Stimulated activated CD4-positive, alpha-beta T cell treated with anti-CD3 and anti-CD28 coated beads, Interleukin-15, amount 100 ng/mL, for 48 hours (primary cell): ENCODE data around the gene CDH23.

ENCODE experiments used
- DNase-seq, 2 donors: peaks; one replicate each; pipeline ENCODE4 v3.0.0-alpha.2; 2020; ENCODE audit warnings: low read depth in 2 of 2

CDH23 gene

DNA sequence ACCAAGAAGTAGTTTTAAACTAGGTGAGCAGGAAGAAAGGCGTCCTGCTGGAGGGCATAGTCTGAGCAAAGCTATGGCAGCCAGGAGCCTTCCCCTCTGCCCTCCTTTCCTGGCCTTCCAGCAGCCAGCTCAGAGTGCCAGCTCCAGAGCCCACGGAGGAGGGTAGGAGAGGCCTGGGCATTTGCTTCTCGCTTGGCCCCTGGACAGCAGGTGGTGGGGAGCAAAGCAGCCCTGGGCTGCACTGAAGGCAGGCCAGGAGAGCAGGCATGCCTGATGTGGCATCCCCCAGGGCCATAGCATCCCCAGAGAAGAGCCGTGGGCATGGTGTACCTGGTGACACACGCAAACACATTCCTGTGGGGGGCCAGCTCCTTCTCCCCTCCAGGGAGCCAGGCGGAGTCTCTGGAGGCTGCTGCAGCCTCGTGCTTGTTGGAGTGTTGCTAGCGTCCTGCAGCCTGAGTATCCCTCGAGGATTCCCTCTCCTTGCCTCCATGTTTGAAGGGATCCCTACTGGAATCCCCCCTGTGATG lies 43.9 kb downstream of the CDH23 start:
- DNase-seq, result no peak

DNA sequence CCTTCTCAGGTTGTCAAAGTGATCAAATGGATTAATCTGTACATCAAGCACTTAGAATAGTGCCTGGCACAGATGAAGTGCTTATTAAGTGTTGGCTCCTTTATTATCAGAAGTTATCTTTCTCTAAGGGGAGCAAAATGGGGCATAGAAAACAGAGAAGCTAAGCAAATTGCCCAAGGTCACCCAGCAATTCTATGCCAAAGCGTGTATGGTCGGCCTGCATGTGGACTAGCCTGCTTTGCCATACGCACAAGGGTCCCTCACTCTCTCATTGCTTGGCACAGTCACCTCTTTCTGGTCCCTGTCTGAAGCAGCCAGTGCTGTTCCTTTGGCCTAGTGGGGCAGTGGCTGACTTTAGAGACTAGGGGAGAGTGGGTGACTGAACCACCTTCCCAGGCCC lies 45.3 kb downstream of the CDH23 start:
- no peak for DNase-seq

DNA sequence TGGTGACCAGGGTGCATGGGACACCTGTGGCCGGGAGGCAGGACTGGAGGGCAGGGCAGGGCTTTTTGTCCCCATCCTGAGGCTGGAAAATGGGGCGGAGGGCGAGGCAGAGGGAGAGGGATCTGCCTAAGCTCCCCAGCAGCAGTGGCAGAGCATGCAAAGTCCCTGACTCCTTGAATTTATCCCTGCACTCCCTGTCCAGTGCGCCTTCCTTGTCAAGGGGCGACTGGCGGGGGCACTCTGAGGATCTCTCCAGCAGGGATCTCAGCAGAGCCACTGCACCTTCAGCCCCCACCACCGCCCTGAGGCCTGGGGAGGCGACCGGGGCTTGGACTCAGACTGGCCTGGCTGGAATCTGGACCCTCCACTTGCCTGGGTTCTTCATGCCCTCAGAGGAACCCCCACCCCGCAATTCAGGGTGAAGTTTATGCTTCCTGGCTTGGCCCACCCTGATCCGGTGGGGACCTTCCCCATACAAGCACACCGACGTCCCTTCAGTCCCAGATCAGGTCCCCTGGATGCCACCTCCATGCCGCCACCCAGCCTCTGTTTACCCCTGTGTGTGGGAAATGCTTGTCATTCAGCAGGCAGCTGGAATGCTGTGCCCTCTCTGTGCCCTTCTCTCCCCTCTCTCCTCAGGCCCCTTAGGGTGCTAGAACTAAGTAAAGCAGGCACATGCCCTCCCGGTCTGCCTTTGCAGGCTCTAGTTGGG lies 46.3 kb downstream of the CDH23 start:
- no peak for DNase-seq

DNA sequence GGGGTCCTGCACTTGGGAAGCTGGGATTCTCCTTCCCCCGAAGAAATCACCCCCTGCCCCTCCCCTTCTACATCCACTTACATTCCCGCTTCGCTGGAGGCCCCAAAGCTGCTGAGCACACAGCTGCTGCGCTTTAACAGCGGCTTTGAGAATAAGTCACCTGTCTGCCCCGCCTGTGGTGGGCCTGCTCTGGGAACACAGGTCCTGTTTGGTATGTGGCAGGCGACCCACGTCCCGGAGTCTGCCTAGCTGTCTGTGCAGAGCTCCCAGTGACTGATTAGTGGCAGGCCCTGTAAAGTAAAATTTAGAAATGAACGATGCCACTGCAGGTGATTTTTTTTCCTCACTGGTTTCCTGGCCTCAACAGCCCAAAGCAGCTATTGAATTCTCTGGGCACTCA lies 47.0 kb downstream of the CDH23 start:
- DNase-seq, result no peak

DNA sequence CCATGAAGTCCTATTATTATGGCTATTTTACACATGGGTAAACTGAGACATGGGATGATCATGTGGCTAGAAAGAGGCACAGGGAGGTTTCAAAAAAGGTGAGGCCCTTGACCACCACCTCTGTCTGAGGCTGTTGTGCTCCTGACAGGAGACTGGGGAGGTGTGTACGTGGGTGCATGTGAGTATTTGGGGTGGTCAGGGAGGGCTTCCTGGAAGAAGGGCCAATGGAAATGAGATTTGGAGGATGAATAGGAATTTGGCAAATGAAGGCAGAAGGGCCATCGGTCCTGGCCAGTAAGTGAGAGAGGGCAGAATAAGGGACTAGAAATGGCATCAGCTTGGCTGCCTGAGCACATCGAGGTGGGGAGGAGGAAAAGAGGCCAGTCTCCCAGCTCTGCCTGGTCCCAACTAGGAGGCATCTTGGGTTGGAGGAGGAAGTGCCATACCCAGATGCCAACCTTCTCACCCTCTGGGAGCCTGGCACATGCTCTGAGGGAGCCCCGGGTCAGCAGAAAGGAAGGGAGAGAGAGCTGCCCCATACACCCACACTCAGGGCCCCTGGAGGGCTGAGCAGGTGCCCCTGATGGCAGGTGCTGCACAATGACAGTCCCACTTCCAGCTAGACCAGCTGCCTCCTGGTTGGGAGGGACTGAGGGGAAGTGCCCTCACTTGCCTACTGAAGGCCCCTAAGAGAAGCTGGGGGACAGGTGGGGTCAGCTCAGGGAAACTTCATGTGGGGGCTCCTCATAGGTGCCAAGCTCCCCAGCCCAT lies 47.7 kb downstream of the CDH23 start:
- DNase-seq, result no peak

DNA sequence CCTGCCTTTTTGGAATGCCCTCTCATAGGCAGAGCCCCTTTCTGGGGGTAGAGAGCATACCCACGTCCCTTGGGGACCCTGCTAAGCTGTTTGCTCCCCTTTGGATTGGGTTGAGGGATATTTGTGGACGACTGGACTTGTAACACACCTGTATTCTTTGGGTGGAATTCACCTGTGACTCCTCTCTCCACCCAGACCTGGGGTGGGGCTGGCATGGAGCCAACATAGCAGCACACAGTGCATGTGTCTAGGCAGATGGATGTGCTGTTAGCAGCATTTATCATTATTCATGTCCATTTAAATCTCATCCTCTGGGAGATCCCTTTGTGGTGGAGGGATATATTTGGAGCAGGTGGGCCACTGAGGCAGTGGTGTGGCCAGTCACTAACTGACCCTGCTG lies 51.0 kb downstream of the CDH23 start:
- no peak for DNase-seq

DNA sequence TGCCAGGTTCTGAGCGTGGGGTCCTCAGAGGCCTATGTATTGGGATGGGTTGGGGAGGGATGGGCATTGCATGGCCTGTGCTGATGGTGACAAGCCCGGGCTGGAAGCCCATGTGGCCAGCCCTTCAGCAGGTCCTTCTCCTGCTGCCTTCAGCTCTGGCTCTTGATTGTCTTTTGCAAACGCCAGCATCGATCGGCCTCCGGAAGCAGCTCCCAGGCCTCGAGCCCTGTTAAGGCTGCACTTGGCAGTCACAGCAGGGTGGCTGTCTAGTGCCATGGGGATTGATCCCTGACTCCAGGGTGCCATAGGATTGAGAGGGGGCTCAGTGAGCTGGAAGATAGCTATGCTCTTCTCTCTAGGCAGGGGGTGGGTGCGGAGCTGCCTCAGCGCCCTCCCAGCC lies 51.4 kb downstream of the CDH23 start:
- no peak for DNase-seq

DNA sequence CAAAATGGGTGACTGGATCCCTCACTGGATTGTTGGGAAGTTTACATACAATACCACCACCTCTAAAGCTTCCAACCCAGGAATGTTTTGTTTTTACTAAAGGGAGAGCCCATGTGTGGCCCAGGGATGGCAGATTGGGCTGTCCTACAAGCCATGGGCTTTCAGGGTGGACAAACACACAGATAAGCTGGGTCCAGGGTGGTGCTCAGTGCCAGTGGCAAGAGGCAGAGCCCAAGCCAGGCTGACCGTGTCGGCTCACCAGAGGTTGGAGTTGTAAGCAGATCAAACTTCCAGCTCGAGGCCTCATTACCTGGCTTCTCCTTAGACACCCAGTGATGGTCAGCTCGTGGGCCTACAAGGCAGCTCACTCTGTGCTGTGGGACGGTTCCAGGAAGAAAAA lies 52.3 kb downstream of the CDH23 start:
- no peak for DNase-seq

DNA sequence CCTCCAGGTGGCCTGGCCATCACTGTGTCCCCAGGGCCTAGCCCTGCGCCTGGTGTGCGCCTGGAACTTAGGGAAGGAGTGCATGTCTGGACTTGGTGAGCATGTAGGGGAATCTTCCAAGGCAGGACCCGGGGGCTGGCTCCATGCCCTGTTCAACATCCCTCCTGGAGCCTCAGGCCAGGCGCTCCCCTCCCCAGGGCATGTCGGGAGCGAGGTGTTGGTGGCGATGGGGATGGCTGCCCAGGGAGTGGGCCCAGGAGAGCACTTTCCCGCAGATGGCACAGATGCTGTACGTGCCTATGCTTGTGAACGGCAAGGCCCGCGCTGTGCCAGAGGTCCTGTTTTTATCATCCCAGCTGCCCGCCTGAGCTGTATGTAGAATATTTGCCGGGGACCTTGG lies 55.0 kb downstream of the CDH23 start:
- DNase-seq, result no peak

DNA sequence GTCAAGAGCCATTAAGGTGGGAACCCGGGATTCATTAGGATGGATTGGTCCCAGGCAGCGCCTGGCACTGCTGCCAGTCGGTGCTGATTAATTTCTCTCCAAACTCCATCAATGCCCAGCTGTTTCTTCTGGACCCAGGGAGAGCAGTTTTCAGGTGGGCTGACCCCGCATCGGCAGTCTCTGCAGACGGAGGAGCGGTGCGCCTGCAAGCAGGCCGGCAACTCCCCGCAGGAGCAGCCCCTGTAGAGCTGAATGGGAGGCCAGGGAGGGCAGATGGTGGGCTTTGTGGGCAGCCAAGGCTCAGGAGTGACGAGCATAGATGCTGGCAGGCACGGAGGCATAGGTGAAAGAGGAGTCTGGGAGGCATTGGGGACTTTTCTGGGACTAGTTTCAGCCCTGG lies 56.5 kb downstream of the CDH23 start:
- DNase-seq, result no peak

DNA sequence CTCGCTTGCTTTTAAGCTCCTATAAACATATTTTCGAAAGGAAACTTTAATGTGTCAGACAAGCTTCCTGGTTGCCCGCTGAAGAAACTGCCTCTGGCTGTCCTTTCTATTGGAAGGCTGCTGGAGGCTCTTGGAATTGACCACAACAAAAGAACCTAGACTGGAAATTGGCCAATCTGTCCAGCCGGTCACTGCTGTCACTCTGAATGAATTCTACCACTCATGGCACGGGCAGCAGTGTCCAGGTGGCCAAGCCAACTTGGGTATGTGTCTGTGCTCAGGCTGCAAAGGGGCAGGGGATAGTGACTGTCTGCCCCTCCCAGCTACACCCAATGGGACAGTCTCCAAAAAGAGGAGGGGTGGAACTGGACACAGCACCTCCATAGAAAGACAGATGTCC lies 57.6 kb downstream of the CDH23 start:
- DNase-seq, result no peak

DNA sequence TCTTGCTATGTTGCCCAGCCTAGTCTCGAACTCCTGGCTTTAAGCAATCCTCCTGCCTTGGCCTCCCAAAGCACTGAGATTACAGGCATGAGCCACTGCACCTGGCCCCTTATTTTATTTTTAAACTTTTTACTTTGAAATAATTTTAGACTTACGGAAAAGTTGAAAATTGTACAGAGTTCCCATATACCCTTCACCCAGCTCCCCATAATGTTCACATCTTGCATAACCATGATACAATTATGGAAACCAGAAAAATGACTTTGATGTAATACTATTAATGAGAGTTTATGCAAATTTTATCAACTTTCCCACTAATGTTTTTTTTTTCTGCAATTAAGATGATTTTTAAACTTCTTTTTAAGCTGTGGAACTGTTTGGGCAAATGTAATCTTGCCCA lies 58.3 kb downstream of the CDH23 start:
- no peak for DNase-seq

DNA sequence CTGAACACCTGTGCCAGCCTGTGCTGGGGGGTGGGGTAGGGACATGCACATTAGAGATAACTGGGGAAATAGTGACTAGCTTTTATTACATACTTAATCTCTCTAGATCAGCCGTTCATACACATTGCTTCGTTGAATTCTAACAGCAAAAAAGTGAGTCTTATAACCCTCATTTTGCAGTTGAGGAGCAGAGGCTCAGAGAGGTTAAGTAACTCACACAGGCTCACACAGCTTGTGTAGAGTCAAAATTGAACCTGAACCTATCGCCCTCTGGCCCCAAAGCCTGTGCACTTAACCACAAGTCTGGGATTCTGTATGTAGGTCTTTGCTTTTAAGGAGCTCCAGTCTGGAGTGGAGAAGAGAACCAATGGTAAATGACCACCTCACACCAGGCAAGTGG lies 59.9 kb downstream of the CDH23 start:
- DNase-seq, result no peak

DNA sequence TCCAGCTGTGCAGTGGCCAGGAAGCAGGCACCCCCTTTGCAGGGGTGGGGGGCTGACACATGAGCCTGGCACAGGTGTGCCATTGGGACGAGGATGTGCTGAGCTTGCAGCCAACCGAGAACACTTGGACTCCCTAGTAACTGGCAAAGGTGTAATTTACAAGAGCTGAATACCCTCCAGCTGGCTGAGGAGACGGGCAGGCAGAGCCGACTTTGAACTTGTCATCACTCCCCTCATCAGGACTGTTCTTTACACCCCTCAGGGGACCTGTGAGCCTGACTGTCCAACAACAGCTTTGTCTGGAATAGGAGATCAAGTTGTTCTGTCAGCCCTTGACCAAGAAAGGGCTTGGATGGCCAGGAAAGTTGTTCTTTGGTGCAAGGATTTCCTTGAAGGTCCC lies 61.2 kb downstream of the CDH23 start:
- DNase-seq, result no peak

DNA sequence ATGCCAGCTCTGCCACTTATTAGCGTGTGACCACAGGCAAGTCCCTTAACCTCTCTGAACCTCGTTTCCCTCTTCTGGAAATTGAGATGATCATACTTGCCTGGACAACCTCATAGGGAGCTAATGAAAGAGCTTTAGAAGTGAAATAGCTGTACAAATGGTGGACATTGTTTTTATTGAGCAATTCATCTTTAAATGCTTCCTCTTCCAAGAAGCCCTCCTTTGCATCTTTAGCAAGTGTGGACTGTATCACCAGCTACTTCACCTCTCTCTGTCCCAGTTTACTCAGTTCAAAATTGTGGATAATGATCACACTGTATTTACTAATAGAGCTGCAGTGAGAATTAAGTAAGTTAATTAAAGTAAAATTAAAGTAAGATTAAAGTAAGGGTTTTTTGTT lies 61.7 kb downstream of the CDH23 start:
- DNase-seq, result no peak

DNA sequence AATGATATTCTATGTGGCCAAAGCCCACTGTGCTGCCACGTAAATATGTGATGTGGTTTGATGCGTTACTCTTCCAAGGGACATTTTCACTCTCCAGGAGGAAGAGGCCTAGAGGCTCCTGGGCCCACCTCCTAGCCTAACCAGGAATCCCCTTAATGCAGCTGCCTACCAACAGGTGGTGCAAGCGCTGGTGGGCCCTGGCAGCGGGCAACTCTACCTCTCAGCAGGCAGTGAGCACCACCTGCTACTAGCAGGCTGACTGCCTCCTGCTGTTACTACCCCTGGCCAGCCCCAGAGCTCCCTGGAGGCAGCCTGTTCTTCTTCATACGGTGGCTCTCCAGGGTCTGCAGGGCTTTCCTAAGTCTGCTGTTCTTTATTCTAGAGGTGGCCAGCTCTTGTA lies 62.8 kb downstream of the CDH23 start:
- DNase-seq, result no peak

DNA sequence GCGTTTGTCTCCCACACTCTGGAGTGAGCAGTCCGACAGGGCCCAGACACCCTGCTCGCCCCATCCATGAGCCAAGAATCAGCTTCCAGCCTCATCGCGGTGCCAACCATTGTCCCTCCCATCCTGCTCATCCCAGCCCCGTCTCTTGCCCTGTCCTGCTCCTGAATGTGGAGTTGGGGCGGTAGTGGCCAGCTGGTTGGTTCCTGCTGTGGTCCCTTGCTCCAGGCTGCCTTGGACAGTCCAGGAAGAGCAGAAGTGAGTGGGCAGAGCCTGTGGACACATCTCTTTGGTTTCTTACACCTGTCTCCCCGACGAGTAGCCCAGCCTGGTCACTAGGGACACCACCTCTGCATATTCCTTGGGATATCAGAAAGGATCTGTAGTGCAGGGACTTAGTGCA lies 63.9 kb downstream of the CDH23 start:
- DNase-seq, result no peak

DNA sequence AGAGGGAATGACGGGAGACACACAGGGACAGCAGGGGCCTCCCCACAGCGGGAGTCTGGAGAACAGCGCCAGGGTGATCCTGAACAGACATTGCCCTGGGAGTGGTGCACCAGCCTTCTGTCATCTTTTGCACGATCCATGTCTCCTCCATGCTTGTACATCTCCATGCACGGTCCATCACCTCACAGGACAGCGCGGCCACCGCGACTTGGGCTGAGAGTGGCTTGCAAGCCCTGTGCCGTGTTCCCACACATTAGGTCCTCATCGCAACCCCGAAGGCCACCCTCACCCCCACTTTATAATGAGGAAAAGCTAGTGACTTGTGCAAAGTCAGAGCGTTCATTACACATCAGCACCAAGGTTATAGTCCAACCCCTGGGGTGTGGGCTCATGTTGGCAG lies 64.7 kb downstream of the CDH23 start:
- DNase-seq, result no peak

DNA sequence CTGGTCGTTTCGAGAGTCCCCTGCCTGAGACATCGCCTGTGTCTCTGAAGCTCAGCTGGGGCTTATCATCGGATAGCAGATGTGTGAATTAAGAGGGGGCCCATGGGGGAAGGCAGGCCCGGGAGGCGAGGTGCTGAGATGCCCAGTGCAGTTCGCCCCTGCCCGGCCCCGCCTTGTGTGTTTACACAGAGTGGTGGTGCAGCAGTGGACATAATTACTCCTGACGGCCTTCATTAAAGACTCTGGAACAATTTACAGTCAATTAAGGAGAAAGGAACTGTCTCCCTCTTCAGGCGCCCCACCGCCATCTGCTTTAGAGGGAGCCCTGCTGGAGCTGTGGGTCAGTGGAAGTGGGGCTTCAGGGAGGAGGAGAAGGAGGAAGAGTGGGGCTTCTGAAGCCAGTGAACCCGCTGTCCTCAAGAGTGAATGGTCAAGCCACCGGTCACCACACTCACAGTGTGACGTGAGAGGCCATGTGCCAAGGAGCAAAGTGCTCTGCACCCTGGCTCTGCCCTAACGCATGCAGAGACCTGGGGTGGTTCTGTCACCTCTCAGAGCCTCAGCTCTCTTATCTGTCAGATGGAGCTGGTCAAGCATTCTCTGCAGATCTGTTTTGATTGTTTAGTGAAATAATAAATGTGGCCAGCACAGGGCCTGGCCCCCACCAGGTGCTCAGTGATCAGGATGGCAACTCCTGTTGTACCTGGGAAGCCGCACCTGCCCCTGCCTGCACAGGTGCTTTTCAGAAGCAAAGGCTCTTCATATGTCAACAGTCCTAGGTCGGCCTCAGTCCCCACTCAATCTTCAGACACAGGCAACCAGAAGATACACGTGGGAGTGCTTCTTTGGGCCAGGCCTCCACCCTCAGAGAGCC lies 65.6 kb downstream of the CDH23 start:
- no peak for DNase-seq

DNA sequence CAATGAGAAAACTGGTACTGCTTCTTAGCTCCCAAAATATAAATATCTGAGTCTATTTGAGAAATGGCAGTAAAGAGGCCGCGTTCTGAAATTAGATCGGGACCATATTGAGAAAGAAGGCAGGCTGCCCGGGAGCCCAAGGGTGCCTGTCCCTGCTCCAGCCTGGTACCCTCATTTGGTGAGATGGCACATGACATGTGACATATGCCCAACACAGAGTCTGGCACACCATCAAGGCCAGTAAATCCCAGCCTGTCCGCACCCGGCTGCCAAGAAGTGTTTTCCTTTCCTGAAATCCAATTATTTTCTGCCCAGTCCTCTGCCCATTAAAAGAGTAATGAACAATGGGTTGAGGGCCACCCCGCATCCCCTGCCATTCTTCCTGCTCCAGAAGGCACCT lies 66.4 kb downstream of the CDH23 start:
- no peak for DNase-seq

DNA sequence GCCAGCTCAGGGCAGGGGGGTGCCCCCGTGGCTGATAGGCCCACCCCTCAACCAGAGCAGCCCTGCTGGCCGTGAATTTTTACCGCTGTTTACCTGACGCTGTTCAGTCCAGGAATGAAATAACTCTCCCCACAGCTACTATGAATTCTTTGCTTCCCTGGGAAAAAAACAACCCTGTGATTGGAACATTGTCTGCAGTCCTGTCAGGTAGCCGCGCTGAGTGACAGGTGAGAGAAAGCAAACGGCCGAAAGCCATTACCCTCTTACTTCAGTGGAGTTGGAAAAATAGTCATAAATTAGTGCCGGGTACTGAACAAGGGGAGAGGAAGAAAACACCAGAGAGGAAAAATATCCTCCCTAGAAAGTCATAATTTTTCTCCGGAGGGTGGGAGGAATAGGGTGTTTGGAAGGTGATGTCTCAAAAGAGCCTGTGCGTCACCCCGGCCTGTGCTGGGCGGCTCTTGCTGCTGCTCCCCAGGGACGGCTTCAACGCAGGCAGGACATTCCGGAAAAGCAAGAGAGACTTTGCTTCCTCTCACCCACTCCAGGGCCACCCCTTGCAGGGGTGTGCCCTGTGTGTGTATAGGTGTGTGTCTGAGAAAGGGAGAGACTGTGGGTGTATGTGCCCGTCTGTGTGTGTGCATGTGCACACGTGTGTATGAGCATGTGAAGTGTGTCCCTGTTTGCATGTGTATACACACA lies 69.0 kb downstream of the CDH23 start:
- DNase-seq, result no peak

DNA sequence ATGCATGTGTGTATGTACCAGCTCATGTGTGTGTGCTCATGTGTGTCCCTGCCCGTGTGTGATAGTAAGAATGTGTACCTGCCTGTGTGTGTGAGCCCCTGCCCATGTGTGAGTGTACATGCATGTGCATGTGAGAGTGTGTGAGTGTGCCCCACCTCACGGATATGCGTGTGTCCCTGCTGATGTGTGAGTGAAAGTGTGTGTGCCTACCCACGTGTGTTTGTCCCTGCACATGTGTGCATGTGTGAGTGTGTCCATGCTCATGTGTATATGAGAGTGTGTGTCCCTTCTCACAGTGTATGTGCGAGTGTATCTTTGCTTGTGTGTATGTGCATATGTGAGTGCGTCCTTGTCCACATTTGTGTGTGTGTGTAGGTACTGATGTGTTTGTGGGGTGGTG lies 69.6 kb downstream of the CDH23 start:
- DNase-seq, result no peak
